Neural crest cell (in vitro differentiated cells): ENCODE results near the gene IFT22. TPM values are rescaled to one million over a fixed set of nuclear protein-coding genes. Genes with fewer than 3 reads are reported as not detected.

Experiments
- DNase-seq: peaks from one replicate; pipeline ENCODE4 v3.0.0; 2021; ENCODE audit warnings: low read depth, mixed read lengths, low spot score
- H3K27ac Mint-ChIP-seq: one replicate; pipeline ENCODE4 v1.8.0; 2021; ENCODE audit warnings: mild to moderate bottlenecking, mixed read lengths; ENCODE audit not compliant: unreplicated experiment
- H3K27me3 Mint-ChIP-seq: 2 replicates; pipeline ENCODE4 v1.8.0; 2021; ENCODE audit warnings: low read depth, mild to moderate bottlenecking, mixed read lengths
- H3K36me3 Mint-ChIP-seq: 2 replicates; pipeline ENCODE4 v1.8.0; 2021; ENCODE audit warnings: low read depth, mild to moderate bottlenecking, mixed read lengths
- H3K4me1 Mint-ChIP-seq: 2 replicates; pipeline ENCODE4 v1.8.0; 2021; ENCODE audit warnings: mixed read lengths
- H3K4me3 Mint-ChIP-seq: one replicate; pipeline ENCODE4 v1.8.0; 2021; ENCODE audit warnings: mild to moderate bottlenecking, mixed read lengths
- H3K9me3 Mint-ChIP-seq: 2 replicates; pipeline ENCODE4 v1.8.0; 2021; ENCODE audit warnings: mixed read lengths
- CTCF ChIP-seq: fragments of 200-600 bp; sonication (generic); conservative IDR thresholded peaks from 2 replicates; pipeline ENCODE4 v1.5.0; 2021; ENCODE audit warnings: antibody characterized with exemption, mild to moderate bottlenecking
- long read RNA-seq: library from polyadenylated mRNA; unstranded; transcript quantifications from one replicate; pipeline ENCODE4 v2.0.0, GENCODE V29; 2020
- total RNA-seq: library from RNA; stranded (reverse); gene quantifications from 2 replicates; pipeline ENCODE4 v1.2.1, GENCODE V29; 2021

The IFT22 gene
- 48.0 and 54.3 TPM in 2 replicates for total RNA-seq
- long read RNA-seq, transcript IFT22-201 (5 exons, 1,130 nt), result major isoform, 25 of 39 reads
- long read RNA-seq, transcript IFT22-209 (4 exons, 917 nt), result minor isoform, 7 of 39 reads
- long read RNA-seq, partial matches to known transcripts, result 0 of 39 reads
- long read RNA-seq, other reads (novel, unspliced or antisense), result 1 of 39 reads

GRCh38 chr7:101321491-101322401 is at the start of gene IFT22:
Gene IFT22 (minus strand): TSS chr7:101321812. CDS start chr7:101321709, 103 bp downstream.
- DNase-seq, result peak; percentile 92
- peaks cover 20% of the 10 kb centered on the region for H3K4me1 Mint-ChIP-seq
- no peaks in the 10 kb centered on the region for H3K9me3 Mint-ChIP-seq
- H3K27ac Mint-ChIP-seq, result peak within 1 kb of the TSS; percentile 96
- H3K27me3 Mint-ChIP-seq, result no peaks in the 10 kb centered on the region
- peak; percentile 57 for TF ChIP-seq CTCF
- H3K36me3 Mint-ChIP-seq, result no peaks in the 10 kb centered on the region
- peak within 1 kb of the TSS; percentile 98 for H3K4me3 Mint-ChIP-seq

- Mint-ChIP-seq H3K4me3 (no peak overlapping the region), H3K4me1 (peaks cover 23% of the 10 kb centered on the region), H3K9me3 (no peaks in the 10 kb centered on the region), H3K27me3 (no peaks in the 10 kb centered on the region), H3K36me3 (peaks cover 8% of the 10 kb centered on the region), H3K27ac (no peak overlapping the region)
- no peak for DNase-seq
- no peak for TF ChIP-seq CTCF
Measured at GRCh38 chr7:101370836-101371235, 49.2 kb upstream of the IFT22 start.

- H3K4me3 Mint-ChIP-seq, result peak overlapping the region; percentile 3
- no peaks in the 10 kb centered on the region for H3K9me3 Mint-ChIP-seq
- H3K4me1 Mint-ChIP-seq, result peaks cover 31% of the 10 kb centered on the region
- no peak overlapping the region for H3K27ac Mint-ChIP-seq
- TF ChIP-seq CTCF, result no peak
- H3K27me3 Mint-ChIP-seq, result no peaks in the 10 kb centered on the region
- peaks cover 8% of the 10 kb centered on the region for H3K36me3 Mint-ChIP-seq
- DNase-seq, result no peak
Measured at GRCh38 chr7:101368422-101369165, 47.0 kb upstream of the IFT22 start.

- DNase-seq, result no peak
- Mint-ChIP-seq H3K36me3 (peaks cover 8% of the 10 kb centered on the region), H3K4me3 (no peak overlapping the region), H3K9me3 (no peaks in the 10 kb centered on the region), H3K27me3 (no peaks in the 10 kb centered on the region), H3K27ac (no peak overlapping the region), H3K4me1 (peaks cover 24% of the 10 kb centered on the region)
- TF ChIP-seq CTCF, result no peak
Measured at GRCh38 chr7:101367676-101368075, 46.1 kb upstream of the IFT22 start.

- H3K4me1 Mint-ChIP-seq, result peaks cover 24% of the 10 kb centered on the region
- H3K27ac Mint-ChIP-seq, result no peak overlapping the region
- peak overlapping the region; percentile 85 for H3K4me3 Mint-ChIP-seq
- no peaks in the 10 kb centered on the region for H3K9me3 Mint-ChIP-seq
- no peak for TF ChIP-seq CTCF
- H3K27me3 Mint-ChIP-seq, result peaks cover 6% of the 10 kb centered on the region
- H3K36me3 Mint-ChIP-seq, result peaks cover 8% of the 10 kb centered on the region
- no peak for DNase-seq
Measured at GRCh38 chr7:101365956-101366355, 44.3 kb upstream of the IFT22 start.
